ENCODE results near the gene ERAS. TPM values are rescaled to one million over a fixed set of nuclear protein-coding genes. Genes with fewer than 3 reads are reported as not detected.
"Not testable (repeated sequence)": the region's sequence is repeated elsewhere in the genome, so short reads cannot be mapped to it uniquely, and the experiment has no call there.

Gene ERAS
- total RNA-seq, 2 donors from 2014 or later, result 0.23 to 0.31 TPM

DNA sequence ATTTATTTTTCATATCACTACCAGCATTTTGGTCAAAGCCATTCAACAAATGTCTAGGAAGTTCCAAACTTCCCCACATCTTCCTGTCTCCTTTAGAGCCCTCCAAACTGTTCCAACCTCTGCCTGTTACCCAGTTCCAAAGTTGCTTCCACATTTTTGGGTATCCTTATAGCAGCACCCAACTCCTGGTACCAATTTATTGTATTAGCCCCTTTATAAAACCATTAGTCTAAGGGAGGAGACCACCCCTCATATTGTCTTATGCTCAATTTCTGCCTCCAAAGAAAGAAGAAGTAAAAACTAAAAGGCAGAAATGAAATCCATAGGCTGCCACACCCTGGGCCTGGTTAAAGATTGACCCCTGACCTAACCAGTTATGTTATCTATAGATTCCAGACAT lies 27.2 kb downstream of the ERAS start:
- not testable (repeated sequence) for H3K36me3 Mint-ChIP-seq; DNase-seq (ENCODE audit: low spot score in 2 of 2); H3K9me3 Mint-ChIP-seq; ATAC-seq
- H3K27ac Mint-ChIP-seq, result peak overlapping the region in 1 of 2 donors; percentile 46

- not testable (repeated sequence) for ATAC-seq; H3K36me3 Mint-ChIP-seq; H3K27ac Mint-ChIP-seq; H3K9me3 Mint-ChIP-seq; DNase-seq (ENCODE audit: low spot score in 2 of 2)
Observed at GRCh38 chrX:48854121-48854804, 27.9 kb downstream of the ERAS start.

GRCh38 chrX:48854898-48855297 lies 28.6 kb downstream of the ERAS start:
- no peaks in the 10 kb centered on the region for H3K36me3 Mint-ChIP-seq
- ATAC-seq (no peak), DNase-seq (ENCODE audit: low spot score in 2 of 2) (no peak)
- no peaks in the 10 kb centered on the region for H3K9me3 Mint-ChIP-seq
- no peak overlapping the region for H3K27ac Mint-ChIP-seq

GRCh38 chrX:48864210-48864609 lies 37.9 kb downstream of the ERAS start:
- no peaks in the 10 kb centered on the region for H3K36me3 Mint-ChIP-seq

DNA sequence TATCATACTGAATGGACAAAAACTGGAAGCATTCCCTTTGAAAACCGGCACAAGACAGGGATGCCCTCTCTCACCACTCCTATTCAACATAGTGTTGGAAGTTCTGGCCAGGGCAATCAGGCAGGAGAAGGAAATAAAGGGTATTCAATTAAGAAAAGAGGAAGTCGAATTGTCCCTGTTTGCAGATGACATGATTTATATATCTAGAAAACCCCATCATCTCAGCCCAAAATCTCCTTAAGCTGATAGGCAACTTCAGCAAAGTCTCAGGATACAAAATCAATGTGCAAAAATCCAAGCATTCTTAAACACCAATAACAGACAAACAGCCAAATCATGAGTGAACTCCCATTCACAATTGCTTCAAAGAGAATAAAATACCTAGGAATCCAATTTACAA lies 45.7 kb downstream of the ERAS start:
- not testable (repeated sequence) for H3K27ac Mint-ChIP-seq; ATAC-seq; H3K36me3 Mint-ChIP-seq; H3K9me3 Mint-ChIP-seq; DNase-seq (ENCODE audit: low spot score in 2 of 2)

More at GRCh38 chrX:48864210-48864609, 37.9 kb downstream of the ERAS start:
- Mint-ChIP-seq H3K27ac (no peak overlapping the region), H3K9me3 (no peaks in the 10 kb centered on the region)
- no peak for DNase-seq (ENCODE audit: low spot score in 2 of 2)
- no peak for ATAC-seq

GRCh38 chrX:48876944-48877343 lies 50.6 kb downstream of the ERAS start:
- not testable (repeated sequence) for ATAC-seq

More at GRCh38 chrX:48876944-48877343, 50.6 kb downstream of the ERAS start:
- H3K36me3 Mint-ChIP-seq; H3K9me3 Mint-ChIP-seq; DNase-seq (ENCODE audit: low spot score in 2 of 2); H3K27ac Mint-ChIP-seq: not testable (repeated sequence)

Other genes with a start within 250 kb of the ERAS start
- gene WDR13, start 229.0 kb upstream of the ERAS start, total RNA-seq, result 10 to 100 TPM; 52.8 to 58.5 TPM
- 10 to 100 TPM; 88.9 to 93.0 TPM for gene WAS, start 142.7 kb upstream of the ERAS start, total RNA-seq
- gene SUV39H1, start 129.8 kb upstream of the ERAS start, total RNA-seq, result 10 to 100 TPM; 31.5 to 36.4 TPM
- gene GLOD5, start 64.8 kb upstream of the ERAS start, total RNA-seq, result not detected
- gene GATA1, start 39.9 kb upstream of the ERAS start, total RNA-seq, result under 1 TPM in 1 of 2 donors, not detected in 1; 0.25 TPM
- gene HDAC6, start 24.4 kb upstream of the ERAS start, total RNA-seq, result 100 to 1,000 TPM in 1 of 2 donors, 10 to 100 TPM in 1; 77.0 to 189 TPM
- 1 to 10 TPM; 1.0 to 2.7 TPM for gene PCSK1N, start 9.1 kb downstream of the ERAS start, total RNA-seq
- gene TIMM17B, start 71.3 kb downstream of the ERAS start, total RNA-seq, result 10 to 100 TPM; 61.4 to 86.4 TPM
- 10 to 100 TPM; 77.2 to 79.3 TPM for gene PQBP1, start 71.4 kb downstream of the ERAS start, total RNA-seq
- 10 to 100 TPM; 18.3 to 22.2 TPM for gene SLC35A2, start 85.1 kb downstream of the ERAS start, total RNA-seq
- 100 to 1,000 TPM; 264 to 357 TPM for gene PIM2, start 92.5 kb downstream of the ERAS start, total RNA-seq
- 10 to 100 TPM; 76.8 to 82.4 TPM for gene OTUD5, start 131.1 kb downstream of the ERAS start, total RNA-seq
- gene KCND1, start 145.3 kb downstream of the ERAS start, total RNA-seq, result 10 to 100 TPM in 1 of 2 donors, 1 to 10 TPM in 1; 4.9 to 15.5 TPM
- gene GRIPAP1, start 175.8 kb downstream of the ERAS start, total RNA-seq, result 100 to 1,000 TPM in 1 of 2 donors, 10 to 100 TPM in 1; 92.3 to 140 TPM
- gene TFE3, start 216.8 kb downstream of the ERAS start, total RNA-seq, result 10 to 100 TPM; 34.8 to 41.8 TPM
- 1 to 10 TPM; 4.5 to 5.7 TPM for gene CCDC120, start 232.5 kb downstream of the ERAS start, total RNA-seq
- 10 to 100 TPM; 10.9 to 40.9 TPM for gene PRAF2, start 247.5 kb downstream of the ERAS start, total RNA-seq

Measured in activated naive CD4-positive, alpha-beta T cell treated with anti-CD3 and anti-CD28 coated beads, Interleukin-2, amount 50 U/mL, for 72 hours (primary cell).